ENCODE data around the gene DHX40. TPM values are rescaled to one million over a fixed set of nuclear protein-coding genes. Genes with fewer than 3 reads are reported as not detected.
"Not testable (repeated sequence)": the region's sequence is repeated elsewhere in the genome, so short reads cannot be mapped to it uniquely, and the experiment has no call there.

The DHX40 gene
- total and polyA plus RNA-seq, 7 donors, result 13.8 to 53.2 (median 36.8) TPM

DNA sequence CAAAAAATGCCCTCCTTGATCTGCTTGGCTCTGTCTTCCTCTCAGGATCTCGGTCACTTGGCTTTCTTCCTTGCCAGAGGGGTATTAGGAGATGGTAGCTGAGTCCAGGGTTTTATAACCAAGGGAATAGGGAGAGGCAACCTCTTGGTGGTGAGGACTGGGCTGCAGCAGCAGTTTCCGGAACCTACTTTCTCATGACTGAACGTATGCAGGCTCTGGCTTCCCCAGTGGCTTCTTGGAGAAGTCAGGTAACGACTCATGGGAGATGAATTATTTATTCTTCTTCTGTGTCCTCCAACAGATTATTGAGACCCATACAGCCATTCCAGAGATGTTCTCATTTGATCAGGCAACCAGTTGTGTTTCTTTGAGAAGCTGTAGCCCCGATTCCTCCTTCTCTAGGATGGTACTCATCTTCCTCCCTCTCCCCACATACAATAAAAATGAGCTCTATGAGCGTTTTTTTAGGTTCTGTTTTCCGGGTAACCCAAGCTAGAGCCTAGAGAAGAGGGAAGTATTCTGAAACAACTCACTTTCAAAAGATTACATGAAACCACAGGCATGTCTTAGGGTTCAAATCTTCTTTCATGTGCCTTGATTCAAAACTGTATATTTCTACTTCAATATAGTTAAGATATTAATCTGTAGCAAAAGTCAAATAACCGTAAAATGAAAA, 22.3 kb upstream of the DHX40 start:
- Histone ChIP-seq H3K9me3 (no peaks in the 10 kb centered on the region), H3K36me3 (no peaks in the 10 kb centered on the region), H3K4me3 (no peak overlapping the region), H3K27ac (no peak overlapping the region), H3K27me3 (no peaks in the 10 kb centered on the region), H3K4me1 (no peaks in the 10 kb centered on the region)
- 70 to 80% methylated on average over 8 of the region's 8 CpGs for WGBS, 2 donors
- intact Hi-C loops (cut with DNase I), result no loop called here
- DNase-seq, result no peak
- TF ChIP-seq EP300 (IDR thresholded peaks at IDR 0.05) (no peak), POLR2AphosphoS5 (IDR thresholded peaks at IDR 0.05) (no peak), POLR2A (IDR thresholded peaks at IDR 0.05) (no peak)
- TF ChIP-seq, protein P1, sequence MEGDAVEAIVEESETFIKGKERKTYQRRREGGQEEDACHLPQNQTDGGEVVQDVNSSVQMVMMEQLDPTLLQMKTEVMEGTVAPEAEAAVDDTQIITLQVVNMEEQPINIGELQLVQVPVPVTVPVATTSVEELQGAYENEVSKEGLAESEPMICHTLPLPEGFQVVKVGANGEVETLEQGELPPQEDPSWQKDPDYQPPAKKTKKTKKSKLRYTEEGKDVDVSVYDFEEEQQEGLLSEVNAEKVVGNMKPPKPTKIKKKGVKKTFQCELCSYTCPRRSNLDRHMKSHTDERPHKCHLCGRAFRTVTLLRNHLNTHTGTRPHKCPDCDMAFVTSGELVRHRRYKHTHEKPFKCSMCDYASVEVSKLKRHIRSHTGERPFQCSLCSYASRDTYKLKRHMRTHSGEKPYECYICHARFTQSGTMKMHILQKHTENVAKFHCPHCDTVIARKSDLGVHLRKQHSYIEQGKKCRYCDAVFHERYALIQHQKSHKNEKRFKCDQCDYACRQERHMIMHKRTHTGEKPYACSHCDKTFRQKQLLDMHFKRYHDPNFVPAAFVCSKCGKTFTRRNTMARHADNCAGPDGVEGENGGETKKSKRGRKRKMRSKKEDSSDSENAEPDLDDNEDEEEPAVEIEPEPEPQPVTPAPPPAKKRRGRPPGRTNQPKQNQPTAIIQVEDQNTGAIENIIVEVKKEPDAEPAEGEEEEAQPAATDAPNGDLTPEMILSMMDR (IDR thresholded peaks at IDR 0.05), result no peak

DNA sequence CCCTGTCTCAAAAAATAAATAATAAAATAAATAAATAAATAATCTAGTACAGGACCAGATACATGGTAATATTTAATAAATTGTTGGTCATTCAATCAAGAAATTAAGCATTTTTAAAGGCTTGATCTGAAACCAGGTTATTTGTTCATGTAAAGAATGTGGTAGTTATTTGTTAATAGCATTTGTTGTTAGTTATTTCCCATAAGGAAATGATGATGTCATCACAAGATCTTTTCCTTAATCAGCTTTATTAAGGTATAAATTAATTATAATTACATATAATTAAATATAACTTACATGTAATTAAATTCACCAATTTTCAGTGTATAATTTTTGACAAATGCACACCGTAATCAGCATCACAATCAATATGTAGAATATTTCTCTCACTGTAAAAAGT, 19.5 kb upstream of the DHX40 start:
- no peak for DNase-seq
- no peak overlapping the region for H3K27ac ChIP-seq
- H3K9me3 ChIP-seq, result no peaks in the 10 kb centered on the region
- no peak overlapping the region for H3K4me3 ChIP-seq
- TF ChIP-seq, protein P1 (IDR thresholded peaks at IDR 0.05), result no peak
- TF ChIP-seq EP300 (IDR thresholded peaks at IDR 0.05) (no peak), POLR2A (IDR thresholded peaks at IDR 0.05) (no peak), POLR2AphosphoS5 (IDR thresholded peaks at IDR 0.05) (no peak)
- H3K36me3 ChIP-seq, result no peaks in the 10 kb centered on the region
- no peaks in the 10 kb centered on the region for H3K4me1 ChIP-seq
- WGBS, 2 donors, result 97 to 100% methylated on average over 1 of the region's 1 CpG
- intact Hi-C loops (cut with DNase I), result no loop called here
- no peaks in the 10 kb centered on the region for H3K27me3 ChIP-seq

DNA sequence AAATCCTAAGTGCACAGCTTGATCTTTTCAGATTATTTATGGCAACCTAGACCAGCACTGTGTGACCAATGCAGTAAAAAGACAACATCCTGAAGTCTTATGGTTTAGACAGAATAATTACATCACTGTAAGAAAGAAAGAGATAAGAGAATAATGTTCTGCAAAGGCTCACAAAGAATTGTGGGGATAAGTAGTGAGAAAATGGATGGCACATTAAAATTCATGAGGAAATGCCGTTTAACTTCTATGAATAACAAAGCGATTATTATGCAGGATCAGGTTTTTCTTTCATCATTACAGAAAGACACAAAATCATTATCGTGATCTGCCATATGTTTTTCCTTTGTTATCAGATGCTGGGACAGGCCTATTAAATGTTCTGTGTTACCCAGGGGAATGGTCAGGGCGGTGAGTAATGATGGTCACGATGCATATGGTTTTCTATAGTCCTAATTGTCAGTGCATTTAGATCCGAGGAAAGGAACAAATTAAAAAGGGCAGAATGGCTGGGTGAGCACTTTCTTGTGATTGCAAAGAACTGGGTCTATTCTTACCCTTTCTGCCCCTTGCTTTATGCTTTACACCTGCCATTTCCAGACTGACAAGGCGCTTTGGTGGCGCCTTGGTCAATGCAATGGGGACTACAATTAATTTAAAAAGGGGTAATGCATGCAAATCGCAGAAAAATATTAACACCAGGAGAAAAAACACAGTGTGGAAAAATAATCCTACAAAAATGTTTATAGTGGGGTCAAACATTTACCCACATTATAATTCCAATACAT, 18.1 kb upstream of the DHX40 start:
- no peaks in the 10 kb centered on the region for H3K9me3 ChIP-seq
- no peak overlapping the region for H3K27ac ChIP-seq
- H3K27me3 ChIP-seq, result no peaks in the 10 kb centered on the region
- H3K4me3 ChIP-seq, result no peak overlapping the region
- H3K4me1 ChIP-seq, result no peaks in the 10 kb centered on the region
- intact Hi-C loops (cut with DNase I), result no loop called here
- TF ChIP-seq EP300 (IDR thresholded peaks at IDR 0.05) (no peak), POLR2AphosphoS5 (IDR thresholded peaks at IDR 0.05) (no peak), POLR2A (IDR thresholded peaks at IDR 0.05) (no peak)
- TF ChIP-seq, protein P1 (IDR thresholded peaks at IDR 0.05), result no peak
- no peak for DNase-seq
- no peaks in the 10 kb centered on the region for H3K36me3 ChIP-seq
- WGBS, 2 donors, result 84 to 86% methylated on average over 9 of the region's 9 CpGs

DNA sequence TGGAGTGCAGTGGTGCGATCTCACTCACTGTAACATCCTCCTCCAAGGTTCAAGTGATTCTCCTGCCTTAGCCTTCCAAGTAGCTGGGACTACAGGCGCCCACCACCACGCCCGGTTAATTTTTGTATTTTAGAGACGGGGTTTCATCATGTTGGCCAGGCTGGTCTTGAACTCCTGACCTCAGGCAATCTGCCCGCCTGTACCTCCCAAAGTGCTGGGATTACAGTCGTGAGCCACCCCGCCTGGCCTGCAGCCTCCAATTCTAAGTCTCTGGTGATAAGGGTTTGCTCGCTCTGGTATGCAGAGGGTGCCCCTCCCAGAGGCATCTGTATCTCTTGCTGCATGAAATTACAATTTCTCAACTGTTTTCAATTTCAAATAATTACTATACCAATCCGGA, 16.4 kb upstream of the DHX40 start:
- intact Hi-C loops (cut with DNase I); DNase-seq; H3K27ac ChIP-seq; H3K9me3 ChIP-seq; H3K36me3 ChIP-seq; H3K4me3 ChIP-seq; H3K4me1 ChIP-seq; H3K27me3 ChIP-seq: not testable (repeated sequence)
- WGBS, 2 donors, result 86 to 92% methylated on average over 10 of the region's 10 CpGs

DNA sequence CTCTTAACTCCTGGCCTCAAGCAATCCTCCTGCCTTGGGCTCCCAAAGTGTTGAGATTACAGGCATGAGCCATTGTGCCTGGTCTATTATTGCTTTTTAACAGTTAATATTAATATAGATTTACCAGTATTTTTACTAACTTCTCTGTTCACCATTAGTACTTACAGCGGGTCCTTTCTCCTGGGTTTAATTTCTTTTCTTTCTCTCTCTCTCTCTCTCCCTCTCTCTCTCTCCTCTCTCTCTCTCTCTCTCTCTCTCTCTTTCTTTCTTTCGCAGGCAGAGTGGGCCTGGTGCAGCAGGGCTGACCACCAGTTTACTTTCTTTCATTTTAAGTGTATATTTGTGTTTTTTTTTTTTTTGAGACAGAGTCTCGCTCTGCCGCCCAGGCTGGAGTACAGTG, 14.7 kb upstream of the DHX40 start:
- H3K27ac ChIP-seq, result no peak overlapping the region
- DNase-seq, result no peak
- no peaks in the 10 kb centered on the region for H3K9me3 ChIP-seq
- intact Hi-C loops (cut with DNase I), result no loop called here
- H3K4me3 ChIP-seq, result no peak overlapping the region
- TF ChIP-seq POLR2A (IDR thresholded peaks at IDR 0.05) (no peak), EP300 (IDR thresholded peaks at IDR 0.05) (no peak), POLR2AphosphoS5 (IDR thresholded peaks at IDR 0.05) (no peak)
- TF ChIP-seq, protein P1 (IDR thresholded peaks at IDR 0.05), result no peak
- H3K27me3 ChIP-seq, result no peaks in the 10 kb centered on the region
- H3K4me1 ChIP-seq, result no peaks in the 10 kb centered on the region
- 89 to 97% methylated on average over 2 to 4 of the region's 4 CpGs for WGBS, 2 donors
- H3K36me3 ChIP-seq, result no peaks in the 10 kb centered on the region
